HepG2 (cell line): Measurements from ENCODE around the gene ENO4. TPM values are rescaled to one million over a fixed set of nuclear protein-coding genes. Genes with fewer than 3 reads are reported as not detected.

Experiments
- ATAC-seq: fragments of 200-7000 bp; cut with Tn5 transposase; 3 replicates; pipeline ENCODE4 v1.9.1; 2020; ENCODE audit warnings: mild to moderate bottlenecking, moderate library complexity
- BruUV-seq: library from RNA; stranded (reverse); fragments of 400-500 nt; replicated peaks from 2 replicates; lab custom pipeline; 2021; lab: Mats Ljungman, UMichigan
- CTCF ChIA-PET: fragments of 300-600 bp; formaldehyde crosslinking; extraction: SDS; loops from one replicate; lab custom pipeline; 2021; ENCODE audit warnings: low total read pairs, inconsistent platforms, low intra/inter-chr PET ratio; lab: Yijun Ruan, JAX
- POLR2A ChIA-PET: fragments of 350-600 bp; sonication (Branson Sonifier 250); formaldehyde crosslinking; loops from one replicate; lab custom pipeline; 2020; ENCODE audit warnings: antibody characterized with exemption, inconsistent platforms; lab: Yijun Ruan, JAX
- DNase-seq: peaks from one replicate; pipeline ENCODE4 v3.0.0-alpha.2; 2015; ENCODE audit warnings: low spot score
- FAIRE-seq: peaks from 3 replicates; lab custom pipeline; 2011; peaks lifted over from hg19 to GRCh38; lab: Jason Lieb, UNC
- H2AFZ ChIP-seq: one replicate; pipeline ENCODE4 v1.6.1; 2011; ENCODE audit warnings: low read length, inconsistent platforms
- H3K27ac ChIP-seq: fragments of 300-600 bp; 3 replicates; pipeline ENCODE4 v1.8.0; 2011; ENCODE audit warnings: mixed run types, mild to moderate bottlenecking, mixed read lengths, low read length, inconsistent platforms; ENCODE audit not compliant: insufficient read depth; ENCODE audit errors: extremely low read length
- H3K27me3 ChIP-seq, 2 experiments: fragments of 200-600 bp in 1 of 2; 2 replicates in 1 of 2; 3 replicates in 1 of 2; pipeline versions ENCODE4 v1.6.0 to v1.8.0; 2011; ENCODE audit warnings: low read length in 2 of 2, mild to moderate bottlenecking in 2 of 2, moderate library complexity in 2 of 2, inconsistent platforms in 1 of 2; ENCODE audit not compliant: insufficient read depth in 2 of 2, control insufficient read depth in 1 of 2
- H3K36me3 ChIP-seq, 2 experiments: fragments of 200-600 bp in 1 of 2; replicated peaks in 1 of 2; 2 replicates in 1 of 2; 3 replicates in 1 of 2; pipeline versions ENCODE4 v1.5.1 to v1.8.0; 2011; ENCODE audit warnings: low read length in 2 of 2, inconsistent platforms in 1 of 2; ENCODE audit not compliant: insufficient read depth in 2 of 2, control insufficient read depth in 1 of 2
- H3K4me1 ChIP-seq: 2 replicates; pipeline ENCODE4 v1.5.1; 2012; ENCODE audit warnings: low read length, inconsistent platforms; ENCODE audit not compliant: insufficient read depth
- H3K4me2 ChIP-seq: 2 replicates; pipeline ENCODE4 v1.6.0; 2011; ENCODE audit warnings: low read depth, low read length, inconsistent platforms
- H3K4me3 ChIP-seq, 3 experiments: fragments of 200-600 bp in 1 of 3; sonication (generic), shearing (Covaris generic) in 1 of 3; replicated peaks in 1 of 3; 2 replicates each; pipeline ENCODE4 v1.5.1; 2011 to 2016; ENCODE audit warnings: low read length in 3 of 3, inconsistent platforms in 2 of 3, low read depth in 2 of 3, mild to moderate bottlenecking in 2 of 3, control low read depth in 1 of 3, mixed read lengths in 1 of 3; ENCODE audit not compliant: insufficient read depth in 1 of 3
- H3K79me2 ChIP-seq: one replicate; pipeline ENCODE4 v1.6.1; 2011; ENCODE audit warnings: low read length, inconsistent platforms; ENCODE audit not compliant: insufficient read depth
- H3K9ac ChIP-seq: 2 replicates; pipeline ENCODE4 v1.6.0; 2011; ENCODE audit warnings: mild to moderate bottlenecking, low read depth, low read length, inconsistent platforms; ENCODE audit not compliant: insufficient read depth
- H3K9me3 ChIP-seq: 2 replicates; pipeline ENCODE4 v1.5.1; 2012; ENCODE audit warnings: mild to moderate bottlenecking, low read length
- H4K20me1 ChIP-seq: 2 replicates; pipeline ENCODE4 v1.6.0; 2011; ENCODE audit warnings: inconsistent platforms, mild to moderate bottlenecking, low read length, moderate library complexity; ENCODE audit not compliant: insufficient read depth
- AGO1 ChIP-seq: fragments of 200-400 bp; formaldehyde crosslinking; IDR thresholded peaks from 2 replicates; pipeline ENCODE4 v1.6.1; 2017; ENCODE audit warnings: mild to moderate bottlenecking, low read depth, low read length, moderate library complexity; ENCODE audit not compliant: poor library complexity, severe bottlenecking
- GFI1 ChIP-seq: sonication (generic); formaldehyde crosslinking; IDR thresholded peaks from 2 replicates; pipeline ENCODE4 v1.5.0; 2020; ENCODE audit warnings: missing genetic modification reagents, mild to moderate bottlenecking, borderline replicate concordance
- MAFF ChIP-seq: IDR thresholded peaks from 2 replicates; pipeline ENCODE4 v1.6.1; 2011; ENCODE audit warnings: low read depth, low read length, improper control_type of control experiment
- MLLT10 ChIP-seq: sonication (generic); formaldehyde crosslinking; IDR thresholded peaks from 2 replicates; pipeline ENCODE4 v1.4.0; 2020; ENCODE audit warnings: missing genetic modification reagents
- MNT ChIP-seq: fragments of 450-650 bp; IDR thresholded peaks from 2 replicates; pipeline ENCODE4 v1.6.1; 2016
- RFX1 ChIP-seq: fragments of 450-650 bp; IDR thresholded peaks from 2 replicates; pipeline ENCODE4 v1.6.1; 2017
- TFDP1 ChIP-seq: IDR thresholded peaks from 2 replicates; pipeline ENCODE4 v1.6.1; 2016; ENCODE audit warnings: missing compliant biosample characterization, missing genetic modification reagents, borderline replicate concordance
- YY1 ChIP-seq: IDR thresholded peaks from 2 replicates; pipeline ENCODE4 v1.6.1; 2011; ENCODE audit warnings: low read length, low read depth, moderate library complexity, mild to moderate bottlenecking; ENCODE audit not compliant: insufficient read depth, insufficient replicate concordance
- ZFP90 ChIP-seq: sonication (generic); formaldehyde crosslinking; IDR thresholded peaks from 2 replicates; pipeline ENCODE4 v1.8.0; 2022; ENCODE audit warnings: missing genetic modification reagents, mild to moderate bottlenecking, inconsistent platforms, borderline replicate concordance
- ZNF230 ChIP-seq: sonication (generic); formaldehyde crosslinking; IDR thresholded peaks from 2 replicates; pipeline ENCODE4 v1.4.0; 2020; ENCODE audit warnings: mild to moderate bottlenecking, missing genetic modification reagents
- ZNF292 ChIP-seq: sonication (generic); formaldehyde crosslinking; IDR thresholded peaks from 2 replicates; pipeline ENCODE4 v1.8.1; 2022; ENCODE audit warnings: mild to moderate bottlenecking, low read depth, missing genetic modification reagents, borderline replicate concordance
- ZNF550 ChIP-seq: sonication (generic); formaldehyde crosslinking; IDR thresholded peaks from 2 replicates; pipeline ENCODE4 v1.4.0; 2020; ENCODE audit warnings: mild to moderate bottlenecking, missing genetic modification reagents, borderline replicate concordance
- ZZZ3 ChIP-seq: sonication (generic); formaldehyde crosslinking; IDR thresholded peaks from 2 replicates; pipeline ENCODE4 v1.4.0; 2020; ENCODE audit warnings: missing genetic modification reagents, mild to moderate bottlenecking, borderline replicate concordance
- WGBS: methylation state at CpG from one replicate; pipeline ENCODE4 v1.1.6; 2017; ENCODE audit warnings: low lambda C conversion rate; 5-methylcytosine and 5-hydroxymethylcytosine counted together
- in situ Hi-C: cut with HindIII; loops from 2 replicates; pipeline ENCODE4 v1.10.0; 2017; ENCODE audit warnings: low pct_unique_long_range_greater_than_20kb; ENCODE audit not compliant: extremely low pct_ligation_motif_present
- intact Hi-C: fragments of 100-400 bp; cut with micrococcal nuclease; formaldehyde crosslinking; loops from one replicate; pipeline ENCODE4 v1.10.0; 2022; ENCODE audit not compliant: unreplicated experiment
- polyA plus RNA-seq, 8 experiments: library from polyadenylated mRNA; depleted of rRNA in 3 of 8; stranded (reverse) in 7 of 8; unstranded in 1 of 8; fragments of >200 nt; fragmentation: Illumina TruSeq in 4 of 8; extraction: Trizol in 4 of 8; gene quantifications; 2 replicates each; pipeline versions ENCODE4 v1.2.1 to v1.2.3, GENCODE V29; 2011 to 2016; ENCODE audit warnings: low read depth in 4 of 8, missing spikeins in 1 of 8, mixed read lengths in 1 of 8; ENCODE audit not compliant: insufficient read depth in 1 of 8
- total RNA-seq, 5 experiments: library from RNA; depleted of rRNA; stranded (reverse); fragments of >200 nt; fragmentation: Illumina TruSeq; extraction: Trizol; gene quantifications; 2 replicates each; pipeline ENCODE4 v1.2.3, GENCODE V29; 2016; ENCODE audit warnings: low read depth in 1 of 5
- TF ChIP-seq, protein P1 (sequence below): sonication (generic); formaldehyde crosslinking; conservative IDR thresholded peaks from 2 replicates; pipeline ENCODE4 v1.4.0; 2020; ENCODE audit warnings: missing genetic modification reagents
- TF ChIP-seq, protein P2 (sequence below): IDR thresholded peaks from 2 replicates; pipeline ENCODE4 v1.6.1; 2016; ENCODE audit warnings: low read depth, borderline replicate concordance

The ENO4 gene
- total and polyA plus RNA-seq, 2 of the 13 experiments (the other 11 are each of a cell fraction or from before 2014, with no cell fraction given) = not detected

DNA sequence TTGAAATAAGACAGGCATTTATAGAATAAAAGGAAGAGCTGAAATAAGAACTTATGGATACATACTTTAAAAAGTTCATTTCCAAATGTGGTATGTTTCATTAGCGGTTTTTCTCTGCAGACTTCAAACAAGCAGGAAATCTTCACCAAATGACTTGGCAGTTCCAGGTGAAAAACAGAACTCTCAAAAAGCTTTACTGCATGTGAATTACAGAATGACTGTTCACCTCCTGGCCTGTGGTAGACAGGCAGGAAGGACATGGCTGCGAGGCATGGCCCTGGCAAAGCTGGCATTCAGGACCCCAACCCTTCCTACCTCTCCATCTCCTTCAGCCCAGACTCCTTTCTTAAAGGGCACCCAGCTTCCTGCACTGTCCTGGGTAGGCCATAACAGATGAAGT lies 21.2 kb upstream of the ENO4 start:
- H3K27ac ChIP-seq = no peak overlapping the region
- no peak overlapping the region for H3K9ac ChIP-seq
- DNase-seq = no peak
- H3K4me2 ChIP-seq = no peak overlapping the region
- H3K4me1 ChIP-seq = no peaks in the 10 kb centered on the region
- H2AFZ ChIP-seq = no peak overlapping the region
- H4K20me1 ChIP-seq = no peaks in the 10 kb centered on the region
- H3K79me2 ChIP-seq = no peaks in the 10 kb centered on the region
- H3K4me3 ChIP-seq = no peak overlapping the region
- ATAC-seq = no peak
- BruUV-seq = no TSS peak
- no peaks in the 10 kb centered on the region for H3K36me3 ChIP-seq
- WGBS = 24% methylated on average over 2 of the region's 2 CpGs
- in situ Hi-C loops = no loop called here
- FAIRE-seq = no peak
- peaks cover 0 to 1% of the 10 kb centered on the region in 2 experiments; a peak in 1 of 5 replicates for H3K27me3 ChIP-seq
- H3K9me3 ChIP-seq = no peaks in the 10 kb centered on the region
- CTCF ChIA-PET = no interaction called here
- POLR2A ChIA-PET = no interaction called here
- intact Hi-C loops = no loop called here
- TF ChIP-seq ZNF230 (CRISPR knock-in tag) (no peak), AGO1 (no peak), MAFF (no peak), GFI1 (CRISPR knock-in tag) (no peak), RFX1 (no peak), MLLT10 (CRISPR knock-in tag) (no peak), ZNF292 (CRISPR knock-in tag) (no peak), ZFP90 (CRISPR knock-in tag) (no peak), YY1 (no peak), TFDP1 (CRISPR knock-in tag) (no peak), ZNF550 (no peak), MNT (no peak), ZZZ3 (CRISPR knock-in tag) (no peak)
- TF ChIP-seq, protein P1, sequence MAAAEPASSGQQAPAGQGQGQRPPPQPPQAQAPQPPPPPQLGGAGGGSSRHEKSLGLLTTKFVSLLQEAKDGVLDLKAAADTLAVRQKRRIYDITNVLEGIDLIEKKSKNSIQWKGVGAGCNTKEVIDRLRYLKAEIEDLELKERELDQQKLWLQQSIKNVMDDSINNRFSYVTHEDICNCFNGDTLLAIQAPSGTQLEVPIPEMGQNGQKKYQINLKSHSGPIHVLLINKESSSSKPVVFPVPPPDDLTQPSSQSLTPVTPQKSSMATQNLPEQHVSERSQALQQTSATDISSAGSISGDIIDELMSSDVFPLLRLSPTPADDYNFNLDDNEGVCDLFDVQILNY = no peak
- TF ChIP-seq, protein P2, sequence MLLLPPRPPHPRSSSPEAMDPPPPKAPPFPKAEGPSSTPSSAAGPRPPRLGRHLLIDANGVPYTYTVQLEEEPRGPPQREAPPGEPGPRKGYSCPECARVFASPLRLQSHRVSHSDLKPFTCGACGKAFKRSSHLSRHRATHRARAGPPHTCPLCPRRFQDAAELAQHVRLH = no peak
